GM12892 (cell line): ENCODE results near the gene FAM107A.

Experiments used
- POLR2A ChIP-seq: IDR thresholded peaks from 2 replicates; pipeline ENCODE4 v1.6.1; 2011; ENCODE audit warnings: low read depth, low read length, control low read depth
- POLR2AphosphoS5 ChIP-seq: IDR thresholded peaks from 2 replicates; pipeline ENCODE4 v1.6.1; 2011; ENCODE audit warnings: low read depth, low read length, control low read depth

DNA sequence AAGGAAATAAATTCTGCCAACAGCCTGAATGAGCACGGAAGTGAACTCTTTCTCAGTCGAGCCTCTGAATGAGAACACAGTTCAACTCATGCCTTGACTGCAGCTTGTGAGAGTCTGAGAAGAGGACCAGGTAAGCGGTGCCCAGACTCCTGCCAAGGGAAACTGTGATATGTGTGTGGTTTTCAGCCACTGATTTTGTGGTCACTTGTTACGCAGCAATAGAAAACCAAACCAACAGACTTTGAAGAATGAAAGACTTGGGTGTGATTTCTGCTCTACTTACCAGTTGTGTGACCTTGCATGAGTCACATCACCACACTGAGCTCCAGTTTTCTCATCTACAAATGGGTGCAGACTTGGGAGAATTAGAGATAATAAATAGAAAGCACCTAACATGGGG is 30.6 kb upstream of the FAM107A start:
- TF ChIP-seq POLR2AphosphoS5 (no peak), POLR2A (no peak)
